ENCODE data around the gene VAMP5.

The VAMP5 gene

GRCh38 chr2:85551698-85552678, 32.2 kb upstream of the VAMP5 start:
- Histone ChIP-seq H3K36me3 (ENCODE audit: insufficient read depth, low read length) (peaks cover 67% of the 10 kb centered on the region), H3K4me3 (ENCODE audit: low read depth in 1 of 2, low read length in 2 of 2) (no peak overlapping the region), H4K20me1 (ENCODE audit: insufficient read depth, low read length) (no peaks in the 10 kb centered on the region), H3K4me1 (ENCODE audit: insufficient read depth, low read length) (no peaks in the 10 kb centered on the region), H3K4me2 (ENCODE audit: insufficient read depth, low read length) (no peak overlapping the region), H3K9me3 (ENCODE audit: insufficient read depth, low read length, severe bottlenecking) (no peaks in the 10 kb centered on the region), H3K27ac (ENCODE audit: low read length) (peak overlapping the region; percentile 55), H3K9ac (ENCODE audit: low read depth, low read length) (no peak overlapping the region), H3K27me3 (ENCODE audit: insufficient read depth, low read length, poor library complexity) (no peaks in the 10 kb centered on the region), H2AFZ (ENCODE audit: low read depth, low read length) (no peak overlapping the region), H3K79me2 (ENCODE audit: insufficient read depth, low read length) (peaks cover 4% of the 10 kb centered on the region; the same call in 1 of the 2 replicates)
- DNase-seq (peak; percentile 86), ATAC-seq (ENCODE audit: insufficient read depth, low read depth) (peak; percentile 84)
- no peak for TF ChIP-seq EZH2 (IDR thresholded peaks at IDR 0.05; ENCODE audit: borderline replicate concordance, low read depth, low read length, severe bottlenecking)
- peak; percentile 99 for TF ChIP-seq CTCF (IDR thresholded peaks at IDR 0.05; ENCODE audit: borderline replicate concordance, extremely low read depth, low read length, poor library complexity, severe bottlenecking)

DNA sequence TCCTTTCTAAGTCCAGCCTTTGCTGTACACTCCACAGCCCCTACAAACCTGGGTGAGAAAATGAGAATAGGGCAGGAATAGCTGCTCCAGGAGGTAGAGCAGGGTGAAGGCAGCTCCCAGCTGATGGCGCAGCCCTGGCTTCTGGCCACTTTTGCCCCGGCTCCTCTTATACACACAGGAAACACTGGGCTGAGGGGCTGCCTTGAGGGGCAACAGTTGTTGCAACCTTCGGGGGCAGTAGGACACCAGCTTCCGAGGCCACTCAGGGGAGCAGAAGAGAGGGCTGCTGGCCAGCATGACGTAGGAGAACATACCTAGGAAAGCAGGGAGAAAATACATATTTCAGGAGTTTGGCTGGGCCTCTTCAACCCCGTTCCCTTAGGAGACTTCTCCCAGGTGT, 31.0 kb upstream of the VAMP5 start:
- no peak overlapping the region for H3K9ac ChIP-seq (ENCODE audit: low read depth, low read length)
- no peaks in the 10 kb centered on the region for H3K9me3 ChIP-seq (ENCODE audit: insufficient read depth, low read length, severe bottlenecking)
- H3K4me3 ChIP-seq (ENCODE audit: low read depth in 1 of 2, low read length in 2 of 2) = no peak overlapping the region
- no peak overlapping the region for H2AFZ ChIP-seq (ENCODE audit: low read depth, low read length)
- H3K4me2 ChIP-seq (ENCODE audit: insufficient read depth, low read length) = no peak overlapping the region
- 0 out of 2 replicates have a peak, but pooled peaks cover under 1% of the 10 kb centered on the region for H4K20me1 ChIP-seq (ENCODE audit: insufficient read depth, low read length)
- H3K36me3 ChIP-seq (ENCODE audit: insufficient read depth, low read length) = peaks cover 73% of the 10 kb centered on the region
- ATAC-seq (ENCODE audit: insufficient read depth, low read depth) = no peak
- no peak for DNase-seq
- TF ChIP-seq CTCF (IDR thresholded peaks at IDR 0.05; ENCODE audit: borderline replicate concordance, extremely low read depth, low read length, poor library complexity, severe bottlenecking) (no peak), EZH2 (IDR thresholded peaks at IDR 0.05; ENCODE audit: borderline replicate concordance, low read depth, low read length, severe bottlenecking) (no peak)
- peaks cover under 1% of the 10 kb centered on the region; the same call in 1 of the 2 replicates for H3K4me1 ChIP-seq (ENCODE audit: insufficient read depth, low read length)
- H3K79me2 ChIP-seq (ENCODE audit: insufficient read depth, low read length) = peaks cover 14% of the 10 kb centered on the region
- H3K27me3 ChIP-seq (ENCODE audit: insufficient read depth, low read length, poor library complexity) = no peaks in the 10 kb centered on the region
- H3K27ac ChIP-seq (ENCODE audit: low read length) = no peak overlapping the region

DNA sequence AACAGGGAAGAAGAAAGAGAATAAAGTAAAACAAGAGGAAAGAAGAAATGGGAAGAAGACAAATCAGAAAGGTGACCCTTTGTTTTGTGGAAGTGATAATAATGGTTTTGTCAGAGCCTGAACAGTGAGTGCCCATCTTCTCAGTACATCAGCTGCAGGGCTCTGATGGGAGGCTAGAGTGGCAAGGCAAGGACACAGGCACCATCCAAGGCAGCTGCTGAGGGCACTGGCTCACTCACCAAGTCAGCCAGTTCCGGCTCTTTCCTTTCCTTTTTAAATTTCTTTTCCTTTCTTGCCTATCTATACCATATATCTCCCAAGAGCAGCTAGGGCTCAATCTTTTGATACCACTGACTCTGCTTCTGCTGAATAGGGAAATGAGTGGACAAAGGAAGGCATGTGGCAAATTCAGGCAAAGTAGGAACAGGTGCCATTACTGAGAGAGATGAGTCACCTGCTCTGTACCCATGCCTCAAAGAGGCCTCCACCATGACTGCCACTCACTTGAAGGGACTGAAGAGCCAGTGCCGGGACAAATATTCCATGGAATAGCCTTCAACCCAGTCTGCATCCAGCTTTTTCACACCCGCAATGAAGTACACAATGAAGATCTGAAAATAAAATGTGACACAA, 29.1 kb upstream of the VAMP5 start:
- H3K36me3 ChIP-seq (ENCODE audit: insufficient read depth, low read length) = peaks cover 78% of the 10 kb centered on the region

More for the DNA sequence above, 29.1 kb upstream of the VAMP5 start:
- H3K4me3 ChIP-seq (ENCODE audit: low read depth in 1 of 2, low read length in 2 of 2) = no peak overlapping the region
- H3K27ac ChIP-seq (ENCODE audit: low read length) = no peak overlapping the region
- DNase-seq = no peak
- H3K9ac ChIP-seq (ENCODE audit: low read depth, low read length) = no peak overlapping the region
- H3K4me1 ChIP-seq (ENCODE audit: insufficient read depth, low read length) = peaks cover 15% of the 10 kb centered on the region
- peaks cover 32% of the 10 kb centered on the region for H3K79me2 ChIP-seq (ENCODE audit: insufficient read depth, low read length)
- H3K27me3 ChIP-seq (ENCODE audit: insufficient read depth, low read length, poor library complexity) = no peaks in the 10 kb centered on the region
- no peak overlapping the region for H2AFZ ChIP-seq (ENCODE audit: low read depth, low read length)
- ATAC-seq (ENCODE audit: insufficient read depth, low read depth) = no peak
- no peaks in the 10 kb centered on the region for H3K9me3 ChIP-seq (ENCODE audit: insufficient read depth, low read length, severe bottlenecking)
- H3K4me2 ChIP-seq (ENCODE audit: insufficient read depth, low read length) = no peak overlapping the region
- peaks cover 3% of the 10 kb centered on the region; the same call in 1 of the 2 replicates for H4K20me1 ChIP-seq (ENCODE audit: insufficient read depth, low read length)
- TF ChIP-seq EZH2 (IDR thresholded peaks at IDR 0.05; ENCODE audit: borderline replicate concordance, low read depth, low read length, severe bottlenecking) (no peak), CTCF (IDR thresholded peaks at IDR 0.05; ENCODE audit: borderline replicate concordance, extremely low read depth, low read length, poor library complexity, severe bottlenecking) (no peak)
